Measurements from ENCODE around the gene ACSL3.

ACSL3 gene

DNA sequence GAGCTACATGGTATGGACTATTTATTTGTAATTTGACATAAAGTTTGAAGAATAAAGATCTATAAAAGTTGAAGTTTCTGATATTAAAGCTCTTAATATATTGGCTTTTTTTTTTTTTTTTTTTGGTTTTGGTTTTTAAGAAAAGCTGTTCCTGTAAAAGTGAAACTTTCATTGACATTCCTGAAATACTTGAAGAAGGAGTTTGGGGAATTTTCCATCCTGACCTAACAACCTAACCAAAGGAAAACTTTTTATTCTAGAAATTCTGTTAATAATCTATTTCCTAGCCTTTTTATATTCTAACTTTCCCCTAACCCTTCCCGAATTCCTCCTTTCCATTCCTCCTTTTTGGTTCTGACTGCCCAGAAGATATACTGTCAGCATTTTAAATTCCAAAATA is 83.7 kb downstream of the ACSL3 start:
- no peak for DNase-seq

- no peak for DNase-seq
These were observed 84.3 kb downstream of the ACSL3 start for GRCh38 chr2:222944971-222945740.

GRCh38 chr2:222945887-222946286 is 85.1 kb downstream of the ACSL3 start:
- DNase-seq, result no peak

DNA sequence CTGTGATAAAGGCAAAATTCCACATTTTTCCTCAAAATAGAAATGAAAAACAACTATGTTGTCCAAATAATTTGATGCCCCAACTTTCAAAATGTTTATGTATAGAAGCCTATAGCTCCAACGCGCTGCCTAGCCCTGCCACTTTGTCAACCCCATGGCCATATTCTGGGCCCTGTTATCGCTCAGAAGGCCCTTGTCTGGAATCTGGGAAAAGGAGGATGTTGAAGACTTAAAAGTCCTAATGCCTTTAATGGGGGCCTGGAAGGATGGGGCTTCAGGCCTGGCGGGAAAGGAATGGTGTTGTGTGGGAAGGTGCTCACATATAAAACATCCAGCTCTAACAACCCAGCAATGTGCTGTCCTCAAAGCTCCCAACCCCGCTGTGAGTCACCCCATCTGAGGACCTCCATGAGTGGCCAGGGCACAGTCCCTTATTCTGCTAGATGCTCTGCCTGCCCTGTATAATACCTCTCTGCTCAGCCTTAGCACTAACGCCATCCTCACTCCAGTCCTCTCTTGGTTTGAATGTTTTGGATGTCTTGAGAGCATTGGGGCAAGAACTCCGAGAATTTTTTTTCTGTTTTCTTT is 86.0 kb downstream of the ACSL3 start:
- DNase-seq, result no peak

- no peak for DNase-seq
These were observed 88.2 kb downstream of the ACSL3 start for GRCh38 chr2:222949073-222949472.

DNA sequence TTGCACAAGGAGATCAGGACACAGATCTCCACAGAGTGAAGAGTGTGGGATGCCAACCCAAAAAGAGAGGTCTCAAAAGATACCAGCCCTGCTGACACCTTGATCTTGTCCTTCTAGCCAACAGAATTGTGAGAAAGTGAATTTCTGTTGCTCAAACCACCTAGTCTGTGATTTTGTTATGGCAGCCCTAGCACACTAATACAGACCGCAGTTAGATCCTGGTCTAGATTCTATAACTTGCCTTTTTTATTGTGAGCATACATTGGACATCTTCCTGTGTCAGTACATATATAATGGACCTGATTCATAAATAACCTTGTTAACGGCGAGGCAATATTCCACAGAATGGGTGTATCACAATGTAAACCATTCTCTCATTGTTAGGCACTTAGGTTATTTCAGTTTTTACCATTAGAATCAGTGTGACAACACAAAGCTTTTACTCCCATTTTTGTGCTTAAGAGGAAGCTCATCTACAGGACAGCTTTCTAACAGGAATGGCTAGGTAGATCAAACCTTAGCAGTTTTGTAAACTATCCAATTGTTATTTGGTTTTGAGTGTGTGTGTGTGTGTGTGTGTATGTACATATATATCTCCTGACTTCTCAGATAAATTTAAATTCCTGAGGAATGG is 89.0 kb downstream of the ACSL3 start:
- DNase-seq, result no peak

DNA sequence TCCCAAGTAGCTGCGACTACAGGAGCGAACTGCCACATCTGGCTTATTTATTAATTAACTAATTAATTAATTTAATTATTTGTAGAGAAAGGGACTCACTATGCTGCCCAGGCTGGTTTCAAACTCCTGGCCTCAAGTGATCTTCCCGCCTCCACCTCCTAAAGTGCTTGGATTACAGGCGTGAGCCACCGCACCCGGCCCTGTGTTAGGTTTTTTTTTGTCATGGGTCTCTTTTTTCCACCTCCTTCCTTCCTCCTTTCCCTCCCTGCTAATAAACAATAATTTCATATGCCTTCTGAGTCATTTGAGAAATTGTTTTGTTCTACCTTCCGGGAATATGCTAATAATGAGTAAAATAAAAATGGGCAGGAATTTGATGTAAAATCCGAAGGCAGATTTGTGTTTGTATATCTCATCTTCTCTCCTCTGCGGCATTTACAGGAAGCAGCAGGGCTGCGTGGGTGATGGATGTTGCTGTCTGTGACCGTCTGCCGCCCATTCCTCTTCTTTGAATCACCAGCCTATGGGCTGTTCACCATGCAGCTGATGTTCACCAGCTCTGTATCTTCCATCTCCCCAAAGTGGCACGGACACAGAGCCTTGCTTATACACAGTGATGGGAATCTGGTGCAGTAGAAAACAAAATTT is 89.9 kb downstream of the ACSL3 start:
- no peak for DNase-seq

DNA sequence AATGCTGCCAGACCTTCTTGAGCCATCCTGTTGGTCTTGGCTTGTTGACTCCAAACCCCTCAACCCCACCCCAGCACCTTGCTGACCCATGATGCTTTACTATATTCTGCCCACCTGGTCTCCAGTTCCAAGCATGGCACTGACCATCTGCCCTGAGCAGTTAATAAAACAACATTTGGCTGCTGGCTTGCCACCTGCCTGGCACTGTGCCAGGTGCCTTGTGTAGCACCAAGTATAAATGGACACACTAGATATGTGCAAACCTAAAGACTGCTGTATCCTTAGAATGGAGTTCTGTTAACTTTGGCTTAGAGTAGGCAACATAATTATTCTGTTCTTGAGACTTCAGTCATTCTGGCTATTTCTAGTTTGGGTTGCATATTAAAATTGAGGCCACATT is 91.4 kb downstream of the ACSL3 start:
- no peak for DNase-seq

- DNase-seq, result no peak
These were observed 94.2 kb downstream of the ACSL3 start for GRCh38 chr2:222955008-222955407.

- DNase-seq, result peak; percentile 86
These were observed 98.5 kb downstream of the ACSL3 start for GRCh38 chr2:222959358-222959757.

DNA sequence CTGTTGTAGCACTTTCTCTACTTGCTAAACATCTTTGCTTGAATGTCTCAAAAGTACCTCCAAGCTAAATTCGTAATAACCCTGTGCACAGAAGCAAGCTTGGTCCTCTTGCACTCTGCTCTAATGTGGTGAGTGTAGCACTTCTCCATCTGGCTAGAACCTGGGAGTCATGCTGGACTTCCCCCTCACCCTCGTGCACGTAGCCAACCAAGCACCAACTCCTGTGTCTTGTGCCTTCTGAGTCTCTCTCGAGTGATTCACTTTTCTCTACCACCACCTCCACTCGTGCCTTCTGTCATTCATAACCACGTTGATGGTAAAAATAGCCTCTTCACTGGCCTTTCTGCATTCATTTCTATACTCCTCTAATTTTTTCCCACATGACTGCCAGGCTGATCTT is 99.3 kb downstream of the ACSL3 start:
- no peak for DNase-seq

DNA sequence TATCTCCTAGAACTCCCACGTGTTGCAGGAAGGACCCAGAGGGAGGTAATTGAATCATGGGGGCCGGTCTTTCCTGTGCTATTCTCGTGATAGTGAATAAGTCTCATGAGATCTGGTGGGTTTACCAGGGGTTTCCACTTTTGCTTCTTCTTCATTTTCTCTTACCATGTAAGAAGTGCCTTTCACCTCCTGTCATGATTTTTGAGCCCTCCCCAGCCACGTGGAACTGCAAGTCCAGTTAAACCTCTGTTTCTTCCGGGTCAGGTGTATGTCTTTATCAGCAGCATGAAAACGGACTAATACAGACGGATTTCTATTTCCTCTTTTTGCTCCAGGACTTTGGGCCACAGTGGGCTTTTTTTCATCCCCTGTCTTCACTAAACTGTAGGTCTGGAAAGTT is 102.8 kb downstream of the ACSL3 start:
- DNase-seq, result no peak

- no peak for DNase-seq
These were observed 103.7 kb downstream of the ACSL3 start for GRCh38 chr2:222964376-222965031.

DNA sequence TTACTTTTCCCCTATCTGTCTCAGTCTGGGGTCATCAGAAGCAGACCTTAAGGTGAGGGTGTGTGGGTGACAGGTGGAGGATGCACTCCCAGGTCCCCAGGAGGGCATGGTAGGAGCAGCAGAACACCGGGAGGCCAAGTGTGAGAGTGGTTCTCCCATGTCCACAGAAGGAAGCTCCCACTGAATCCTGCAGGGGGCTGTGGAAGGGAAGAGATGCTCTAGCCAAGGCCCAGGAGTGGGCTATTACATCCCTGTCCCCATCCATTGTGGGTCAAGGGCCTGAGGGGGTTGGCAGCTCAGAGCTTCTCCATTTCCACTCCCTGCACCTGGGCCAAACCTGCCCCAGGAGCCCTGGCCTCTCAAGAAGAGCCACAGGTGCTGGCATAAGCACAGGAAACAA is 104.7 kb downstream of the ACSL3 start:
- no peak for DNase-seq

DNA sequence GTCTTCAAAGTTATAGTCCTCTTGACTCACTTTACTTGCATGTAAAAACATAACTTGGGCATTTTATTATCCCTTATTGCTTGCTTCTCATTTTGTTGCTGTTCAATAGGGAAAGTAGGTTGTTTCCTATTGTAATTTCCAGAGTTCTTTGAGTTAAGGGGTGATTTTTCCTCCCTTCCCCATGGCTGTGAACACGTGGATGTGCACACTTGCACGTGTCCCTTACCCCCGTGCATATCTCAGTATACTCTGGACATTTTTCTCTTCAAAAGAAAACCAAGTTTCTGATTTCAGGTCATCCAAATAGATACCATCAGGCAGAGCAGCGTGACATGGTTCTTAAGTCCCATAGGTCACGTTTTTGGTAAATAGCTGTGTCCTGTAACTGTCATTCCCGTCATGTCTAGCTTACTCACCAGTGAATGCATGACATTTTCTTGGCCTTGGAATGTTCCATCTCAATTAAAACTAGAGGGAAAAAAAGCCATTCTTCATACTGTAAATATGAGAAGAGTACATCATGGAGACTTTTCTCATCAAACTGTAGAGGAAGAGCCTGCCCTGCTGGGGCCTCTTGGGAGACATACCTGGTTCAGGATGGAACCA is 107.8 kb downstream of the ACSL3 start:
- DNase-seq, result no peak

GRCh38 chr2:222969491-222969890 is 108.7 kb downstream of the ACSL3 start:
- no peak for DNase-seq

GRCh38 chr2:222972420-222972819 is 111.6 kb downstream of the ACSL3 start:
- DNase-seq, result no peak

DNA sequence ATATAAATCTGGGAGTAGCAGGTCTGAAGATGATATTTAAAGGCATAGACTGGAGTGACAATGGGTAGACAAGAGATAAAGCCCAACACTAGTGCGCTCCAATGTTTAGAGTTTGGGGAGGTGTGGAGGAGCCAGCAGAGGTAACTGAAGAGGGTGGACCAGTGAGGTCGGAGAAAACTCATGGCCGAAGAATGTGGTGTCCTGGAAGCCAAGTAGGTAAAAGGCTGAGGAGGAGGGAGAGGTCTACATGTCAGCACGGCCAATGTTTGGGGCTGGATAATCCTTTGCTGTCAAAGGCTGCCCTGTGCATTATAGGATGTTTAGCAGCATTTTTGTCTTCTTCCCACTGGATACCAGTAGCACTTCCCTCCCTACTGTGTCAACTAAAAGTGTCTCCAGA is 112.4 kb downstream of the ACSL3 start:
- DNase-seq, result no peak

- no peak for DNase-seq
These were observed 112.9 kb downstream of the ACSL3 start for GRCh38 chr2:222973733-222974132.

DNA sequence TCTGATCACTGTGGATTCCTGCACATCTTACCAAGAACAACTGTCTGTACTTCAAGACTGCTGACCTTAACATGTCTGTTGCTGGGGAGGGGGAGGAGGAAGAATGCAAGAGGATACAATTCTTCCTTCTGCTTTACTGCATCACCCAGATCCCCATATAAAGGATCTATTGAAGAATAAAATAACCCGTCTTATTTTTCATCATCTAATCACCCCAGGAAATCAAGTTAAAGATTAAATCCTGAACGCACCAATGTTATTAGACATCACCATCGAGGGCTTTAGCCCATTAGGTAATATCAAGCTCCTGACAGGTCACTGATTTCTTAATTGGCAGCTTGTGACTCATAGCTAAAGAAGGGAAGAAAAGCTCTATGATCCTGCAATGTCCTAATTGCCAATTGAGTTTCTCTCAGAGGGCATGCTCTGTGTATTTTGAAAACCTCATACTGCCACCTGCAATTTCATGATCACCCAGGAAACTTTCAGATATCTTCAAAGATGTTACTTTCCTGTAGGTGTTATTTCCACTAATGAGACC is 115.8 kb downstream of the ACSL3 start:
- DNase-seq, result no peak

GRCh38 chr2:222977121-222977520 is 116.3 kb downstream of the ACSL3 start:
- no peak for DNase-seq

- DNase-seq, result no peak
These were observed 118.0 kb downstream of the ACSL3 start for GRCh38 chr2:222978850-222979249.

DNA sequence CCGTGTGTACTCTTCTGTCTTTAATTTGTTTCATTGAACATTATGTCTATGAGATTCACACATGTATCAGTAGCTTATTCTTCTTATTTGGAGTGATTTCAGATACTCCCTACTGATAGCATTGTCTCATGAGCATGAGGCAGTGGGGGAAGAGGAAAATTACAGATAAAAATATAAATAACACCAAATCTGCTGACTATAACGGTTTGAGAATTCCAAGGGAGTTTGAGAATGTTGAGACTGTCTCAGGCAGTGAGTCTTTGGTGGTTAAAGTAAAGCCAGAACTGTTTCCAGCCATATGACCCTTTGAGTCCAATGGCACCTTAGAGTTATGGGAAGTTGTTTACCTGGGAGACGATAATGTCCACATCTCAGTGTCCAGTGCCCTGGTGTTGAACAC is 118.6 kb downstream of the ACSL3 start:
- no peak for DNase-seq

Data from T1000 (cell line).